A549 (cell line): ENCODE results near the gene AMY2B. TPM values are rescaled to one million over a fixed set of nuclear protein-coding genes. Genes with fewer than 3 reads are reported as not detected.

Experiments used
- ATAC-seq, 2 experiments: fragments of 200-7000 bp in 1 of 2; fragments of >200 bp in 1 of 2; cut with Nextera tagmentation in 1 of 2; cut with Tn5 transposase in 1 of 2; 3 replicates each; pipeline versions ENCODE4 v1.8.0 to v1.9.1; 2018 to 2020; ENCODE audit warnings: mild to moderate bottlenecking in 1 of 2, moderate library complexity in 1 of 2
- CTCF ChIA-PET: fragments of 300-600 bp; sonication (Branson Sonifier 250); formaldehyde crosslinking; extraction: SDS; loops from one replicate; lab custom pipeline; 2021; ENCODE audit warnings: antibody characterized with exemption, inconsistent platforms; lab: Yijun Ruan, JAX
- POLR2A ChIA-PET: fragments of 350-600 bp; formaldehyde crosslinking; extraction: SDS; loops from one replicate; lab custom pipeline; 2021; ENCODE audit warnings: antibody characterized with exemption, inconsistent platforms; lab: Yijun Ruan, JAX
- DNase-seq, 2 experiments: peaks; one replicate each; pipeline versions ENCODE4 v3.0.0 to v3.0.0-alpha.2; 2011 to 2016; ENCODE audit warnings: low read depth in 1 of 2, low spot score in 1 of 2
- FAIRE-seq: peaks from 2 replicates; lab custom pipeline; 2011; peaks lifted over from hg19 to GRCh38; lab: Jason Lieb, UNC
- H3K27ac ChIP-seq, 2 experiments: fragments of >200 bp; sonication (Bioruptor Twin); formaldehyde crosslinking; 3 replicates each; pipeline ENCODE4 v1.5.1; 2016 to 2017
- H3K4me1 ChIP-seq: fragments of >200 bp; sonication (Bioruptor Twin); formaldehyde crosslinking; 3 replicates; pipeline ENCODE4 v1.6.1; 2016
- H3K4me2 ChIP-seq: fragments of >200 bp; sonication (Bioruptor Twin); formaldehyde crosslinking; 3 replicates; pipeline ENCODE4 v1.6.1; 2016
- H3K4me3 ChIP-seq: fragments of >200 bp; sonication (Bioruptor Twin); formaldehyde crosslinking; 3 replicates; pipeline ENCODE4 v1.5.1; 2016
- H3K9me3 ChIP-seq: fragments of >200 bp; sonication (Bioruptor Twin); formaldehyde crosslinking; 3 replicates; pipeline ENCODE4 v1.6.1; 2016
- CEBPB ChIP-seq, 2 experiments: fragments of >200 bp in 1 of 2; sonication (Bioruptor Twin) in 1 of 2; formaldehyde crosslinking in 1 of 2; IDR thresholded peaks; 2 replicates each; pipeline ENCODE4 v1.6.1; 2012 to 2016
- CHD2 ChIP-seq: fragments of 150-350 bp; IDR thresholded peaks from 2 replicates; pipeline ENCODE4 v1.6.1; 2014; ENCODE audit warnings: low read length; ENCODE audit not compliant: partially characterized antibody
- ESRRA ChIP-seq: fragments of 150-350 bp; IDR thresholded peaks from 2 replicates; pipeline ENCODE4 v1.6.1; 2014; ENCODE audit warnings: mild to moderate bottlenecking, low read length, borderline replicate concordance
- GATA3 ChIP-seq: IDR thresholded peaks from 2 replicates; pipeline ENCODE4 v1.6.1; 2012; ENCODE audit warnings: borderline replicate concordance
- HOXB5 ChIP-seq: fragments of 250-450 bp; sonication (Bioruptor Pico); IDR thresholded peaks from 2 replicates; pipeline ENCODE4 v1.5.0; 2020; ENCODE audit warnings: mild to moderate bottlenecking, moderate library complexity
- JUNB ChIP-seq: fragments of >200 bp; sonication (Bioruptor Twin); formaldehyde crosslinking; IDR thresholded peaks from 2 replicates; pipeline ENCODE4 v1.6.1; 2016
- MAZ ChIP-seq: fragments of 150-350 bp; IDR thresholded peaks from 2 replicates; pipeline ENCODE4 v1.6.1; 2014; ENCODE audit warnings: antibody characterized with exemption, low read depth, low read length, borderline replicate concordance
- NFE2L2 ChIP-seq: fragments of 150-350 bp; conservative IDR thresholded peaks from 2 replicates; pipeline ENCODE4 v1.6.1; 2014; ENCODE audit warnings: low read length
- NPAS2 ChIP-seq: fragments of 250-450 bp; sonication (Bioruptor Pico); IDR thresholded peaks from 2 replicates; pipeline ENCODE4 v1.8.0; 2022; ENCODE audit warnings: mild to moderate bottlenecking, moderate library complexity, borderline replicate concordance
- PHF8 ChIP-seq: fragments of 200-600 bp; sonication (generic); IDR thresholded peaks from 2 replicates; pipeline ENCODE4 v1.6.1; 2016; ENCODE audit warnings: low read depth, mild to moderate bottlenecking, antibody characterized with exemption, moderate library complexity, borderline replicate concordance
- POLR2A ChIP-seq: IDR thresholded peaks from 2 replicates; pipeline ENCODE4 v1.6.1; 2012; ENCODE audit warnings: mild to moderate bottlenecking, low read length
- RNF2 ChIP-seq: fragments of 200-600 bp; sonication (generic); IDR thresholded peaks from 2 replicates; pipeline ENCODE4 v1.6.1; 2016; ENCODE audit warnings: low read depth, mild to moderate bottlenecking, antibody characterized with exemption, moderate library complexity, borderline replicate concordance
- TP53 ChIP-seq: fragments of 250-450 bp; sonication (Bioruptor Pico); IDR thresholded peaks from 2 replicates; pipeline ENCODE4 v1.5.0; 2021; ENCODE audit warnings: mild to moderate bottlenecking, moderate library complexity
- ZC3H11A ChIP-seq: fragments of 450-650 bp; IDR thresholded peaks from 2 replicates; pipeline ENCODE4 v1.6.1; 2014; ENCODE audit warnings: antibody characterized with exemption, mild to moderate bottlenecking
- ZSCAN20 ChIP-seq: fragments of 250-450 bp; sonication (Bioruptor Pico); IDR thresholded peaks from 2 replicates; pipeline ENCODE4 v1.8.0; 2022; ENCODE audit warnings: mild to moderate bottlenecking, moderate library complexity
- WGBS: methylation state at CpG from one replicate; pipeline ENCODE4 v1.1.6; 2017; ENCODE audit errors: missing lambda C conversion rate; 5-methylcytosine and 5-hydroxymethylcytosine counted together
- polyA plus RNA-seq, 4 experiments: library from polyadenylated mRNA; depleted of rRNA in 3 of 4; stranded (reverse); fragments of >200 nt; fragmentation: RNase III in 1 of 4; extraction: RNeasy Plus Mini Kit Qiagen cat#74134 plus additional on column Dnase treatment in 1 of 4; gene quantifications; 2 replicates in 3 of 4; 3 replicates in 1 of 4; pipeline ENCODE4 v1.2.3, GENCODE V29; 2011 to 2017
- TF ChIP-seq, protein P1 (sequence below): fragments of 450-650 bp; IDR thresholded peaks from 2 replicates; pipeline ENCODE4 v1.6.1; 2014; ENCODE audit warnings: antibody characterized with exemption
- TF ChIP-seq, protein P2 (sequence below): fragments of 250-450 bp; sonication (Bioruptor Pico); IDR thresholded peaks from 2 replicates; pipeline ENCODE4 v1.5.0; 2020; ENCODE audit warnings: low read depth, mild to moderate bottlenecking, moderate library complexity
- TF ChIP-seq, protein P3 (sequence below): fragments of 200-600 bp; sonication (generic); IDR thresholded peaks from 2 replicates; pipeline ENCODE4 v1.6.1; 2016; ENCODE audit warnings: antibody characterized with exemption, mild to moderate bottlenecking, moderate library complexity
- TF ChIP-seq, protein P4 (sequence below): IDR thresholded peaks from 2 replicates; pipeline ENCODE4 v1.6.1; 2012; ENCODE audit warnings: low read depth, borderline replicate concordance
- TF ChIP-seq, protein P5 (sequence below): fragments of 150-350 bp; IDR thresholded peaks from 2 replicates; pipeline ENCODE4 v1.6.1; 2014; ENCODE audit warnings: low read depth, mild to moderate bottlenecking, low read length
- TF ChIP-seq, protein P6 (sequence below): fragments of >200 bp; sonication (Bioruptor Twin); formaldehyde crosslinking; IDR thresholded peaks from 3 replicates; pipeline ENCODE4 v1.5.1; 2016

AMY2B gene
- polyA plus RNA-seq, 2 of the 4 experiments (the other 2 are of a cell fraction) = 1.7 to 3.0 TPM

DNA sequence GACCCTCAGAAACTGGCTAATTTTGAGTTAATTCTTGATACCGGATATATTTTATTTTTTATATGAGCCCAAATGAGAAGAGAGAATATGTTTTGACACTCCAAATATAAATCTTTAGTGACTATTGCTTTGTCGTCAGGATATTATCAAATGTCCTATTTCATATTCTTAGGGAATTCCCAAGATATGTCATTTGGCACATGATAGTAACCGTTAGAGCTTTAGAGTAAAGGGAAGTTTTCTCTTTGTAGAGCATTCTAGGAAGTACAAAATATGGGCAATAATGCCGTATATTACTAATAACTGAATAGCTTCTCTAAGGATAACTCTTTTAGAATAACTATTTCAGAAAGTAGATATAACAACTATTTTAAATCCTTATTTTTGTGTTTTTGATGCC is 8.3 kb upstream of the AMY2B start:
- 69% methylated on average over 4 of the region's 4 CpGs for WGBS
- FAIRE-seq = no peak
- no peak overlapping the region for H3K4me3 ChIP-seq

DNA sequence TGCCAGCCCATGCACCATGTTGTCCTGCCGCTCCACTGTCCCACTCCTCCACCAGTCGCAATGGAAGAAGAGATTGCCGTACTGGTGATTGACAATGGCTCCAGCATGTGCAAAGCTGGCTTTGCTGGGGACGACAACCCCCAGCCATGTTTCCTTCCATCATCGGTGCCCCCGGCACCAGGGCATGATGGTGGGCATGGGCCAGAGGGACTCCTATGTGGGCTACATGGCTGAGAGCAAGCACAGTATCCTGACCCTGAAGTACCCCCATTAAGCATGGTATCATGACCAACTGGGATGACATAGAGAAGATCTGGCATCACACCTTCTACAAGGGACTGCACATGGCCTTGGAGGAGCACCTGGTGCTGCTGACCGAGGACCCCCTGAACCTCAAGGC is 1.9 kb upstream of the AMY2B start:
- Histone ChIP-seq H3K4me3 (no peak overlapping the region), H3K27ac (no peak overlapping the region), H3K4me1 (no peaks in the 10 kb centered on the region), H3K4me2 (no peak overlapping the region), H3K9me3 (no peaks in the 10 kb centered on the region)
- POLR2A ChIA-PET = no interaction called here
- no peak for FAIRE-seq
- ATAC-seq = no peak
- DNase-seq = no peak
- 93% methylated on average over 2 of the region's 7 CpGs for WGBS
- TF ChIP-seq PHF8 = no peak
- TF ChIP-seq POLR2A = no peak
- TF ChIP-seq GATA3 = no peak
- TF ChIP-seq HOXB5 (CRISPR knock-in tag) = no peak
- CTCF ChIA-PET = no interaction called here

More for the DNA sequence above, 8.3 kb upstream of the AMY2B start:
- TF ChIP-seq GATA3 = no peak
- TF ChIP-seq, protein P1, sequence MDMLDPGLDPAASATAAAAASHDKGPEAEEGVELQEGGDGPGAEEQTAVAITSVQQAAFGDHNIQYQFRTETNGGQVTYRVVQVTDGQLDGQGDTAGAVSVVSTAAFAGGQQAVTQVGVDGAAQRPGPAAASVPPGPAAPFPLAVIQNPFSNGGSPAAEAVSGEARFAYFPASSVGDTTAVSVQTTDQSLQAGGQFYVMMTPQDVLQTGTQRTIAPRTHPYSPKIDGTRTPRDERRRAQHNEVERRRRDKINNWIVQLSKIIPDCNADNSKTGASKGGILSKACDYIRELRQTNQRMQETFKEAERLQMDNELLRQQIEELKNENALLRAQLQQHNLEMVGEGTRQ = no peak
- TF ChIP-seq JUNB = no peak
- TF ChIP-seq NFE2L2 = no peak
- TF ChIP-seq, protein P2, sequence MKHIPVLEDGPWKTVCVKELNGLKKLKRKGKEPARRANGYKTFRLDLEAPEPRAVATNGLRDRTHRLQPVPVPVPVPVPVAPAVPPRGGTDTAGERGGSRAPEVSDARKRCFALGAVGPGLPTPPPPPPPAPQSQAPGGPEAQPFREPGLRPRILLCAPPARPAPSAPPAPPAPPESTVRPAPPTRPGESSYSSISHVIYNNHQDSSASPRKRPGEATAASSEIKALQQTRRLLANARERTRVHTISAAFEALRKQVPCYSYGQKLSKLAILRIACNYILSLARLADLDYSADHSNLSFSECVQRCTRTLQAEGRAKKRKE (CRISPR knock-in tag) = no peak
- no peak for TF ChIP-seq ZSCAN20
- no peak for TF ChIP-seq CEBPB (IDR thresholded peaks at IDR 0.05)
- no peak for TF ChIP-seq CHD2
- no peak for TF ChIP-seq MAZ
- no peak for TF ChIP-seq ESRRA
- TF ChIP-seq, protein P3, sequence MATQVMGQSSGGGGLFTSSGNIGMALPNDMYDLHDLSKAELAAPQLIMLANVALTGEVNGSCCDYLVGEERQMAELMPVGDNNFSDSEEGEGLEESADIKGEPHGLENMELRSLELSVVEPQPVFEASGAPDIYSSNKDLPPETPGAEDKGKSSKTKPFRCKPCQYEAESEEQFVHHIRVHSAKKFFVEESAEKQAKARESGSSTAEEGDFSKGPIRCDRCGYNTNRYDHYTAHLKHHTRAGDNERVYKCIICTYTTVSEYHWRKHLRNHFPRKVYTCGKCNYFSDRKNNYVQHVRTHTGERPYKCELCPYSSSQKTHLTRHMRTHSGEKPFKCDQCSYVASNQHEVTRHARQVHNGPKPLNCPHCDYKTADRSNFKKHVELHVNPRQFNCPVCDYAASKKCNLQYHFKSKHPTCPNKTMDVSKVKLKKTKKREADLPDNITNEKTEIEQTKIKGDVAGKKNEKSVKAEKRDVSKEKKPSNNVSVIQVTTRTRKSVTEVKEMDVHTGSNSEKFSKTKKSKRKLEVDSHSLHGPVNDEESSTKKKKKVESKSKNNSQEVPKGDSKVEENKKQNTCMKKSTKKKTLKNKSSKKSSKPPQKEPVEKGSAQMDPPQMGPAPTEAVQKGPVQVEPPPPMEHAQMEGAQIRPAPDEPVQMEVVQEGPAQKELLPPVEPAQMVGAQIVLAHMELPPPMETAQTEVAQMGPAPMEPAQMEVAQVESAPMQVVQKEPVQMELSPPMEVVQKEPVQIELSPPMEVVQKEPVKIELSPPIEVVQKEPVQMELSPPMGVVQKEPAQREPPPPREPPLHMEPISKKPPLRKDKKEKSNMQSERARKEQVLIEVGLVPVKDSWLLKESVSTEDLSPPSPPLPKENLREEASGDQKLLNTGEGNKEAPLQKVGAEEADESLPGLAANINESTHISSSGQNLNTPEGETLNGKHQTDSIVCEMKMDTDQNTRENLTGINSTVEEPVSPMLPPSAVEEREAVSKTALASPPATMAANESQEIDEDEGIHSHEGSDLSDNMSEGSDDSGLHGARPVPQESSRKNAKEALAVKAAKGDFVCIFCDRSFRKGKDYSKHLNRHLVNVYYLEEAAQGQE = no peak
- TF ChIP-seq, all 56 proteins: peak for 0
- H3K4me1 ChIP-seq = no peaks in the 10 kb centered on the region
- ChIA-PET POLR2A (no interaction called here), CTCF (no interaction called here)
- no peak overlapping the region for H3K4me2 ChIP-seq
- ATAC-seq (no peak), DNase-seq (no peak)
- no peaks in the 10 kb centered on the region for H3K9me3 ChIP-seq
- H3K27ac ChIP-seq = no peak overlapping the region

DNA sequence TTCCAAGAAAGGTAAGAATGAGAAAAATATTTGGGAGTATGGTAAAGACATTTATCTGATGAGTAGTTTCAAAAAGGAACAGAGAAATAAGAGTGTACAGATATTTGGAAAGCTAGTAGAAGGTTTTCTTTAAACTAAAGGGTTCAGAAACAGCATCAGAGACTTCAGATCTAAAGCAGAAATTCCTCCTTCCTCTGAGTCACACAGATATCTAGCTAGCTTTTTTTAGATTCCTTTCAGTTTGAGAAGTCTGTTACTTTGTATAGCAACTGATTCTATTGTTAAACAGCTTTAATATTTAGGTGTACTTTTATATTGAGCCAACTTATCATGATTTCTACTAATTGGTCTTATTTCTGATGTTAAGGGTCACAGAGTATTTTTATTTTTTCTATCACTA is 4.7 kb downstream of the AMY2B start:
- CTCF ChIA-PET = no interaction called here
- no peak for ATAC-seq
- FAIRE-seq = no peak
- DNase-seq = no peak
- Histone ChIP-seq H3K4me1 (no peaks in the 10 kb centered on the region), H3K4me3 (no peak overlapping the region), H3K27ac (no peak overlapping the region), H3K4me2 (no peak overlapping the region), H3K9me3 (no peaks in the 10 kb centered on the region)
- POLR2A ChIA-PET = interaction anchor here (0.7 kb wide), 1 partner anchor 507 kb away, joined by 3 read pairs; no protein-coding TSS in a partner anchor
- TF ChIP-seq, protein P4, sequence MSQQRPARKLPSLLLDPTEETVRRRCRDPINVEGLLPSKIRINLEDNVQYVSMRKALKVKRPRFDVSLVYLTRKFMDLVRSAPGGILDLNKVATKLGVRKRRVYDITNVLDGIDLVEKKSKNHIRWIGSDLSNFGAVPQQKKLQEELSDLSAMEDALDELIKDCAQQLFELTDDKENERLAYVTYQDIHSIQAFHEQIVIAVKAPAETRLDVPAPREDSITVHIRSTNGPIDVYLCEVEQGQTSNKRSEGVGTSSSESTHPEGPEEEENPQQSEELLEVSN = no peak
- TF ChIP-seq TP53 (no peak), RNF2 (no peak), POLR2A (no peak), ZC3H11A (no peak), NPAS2 (no peak)
- TF ChIP-seq, protein P3 = no peak
- TF ChIP-seq, protein P5, sequence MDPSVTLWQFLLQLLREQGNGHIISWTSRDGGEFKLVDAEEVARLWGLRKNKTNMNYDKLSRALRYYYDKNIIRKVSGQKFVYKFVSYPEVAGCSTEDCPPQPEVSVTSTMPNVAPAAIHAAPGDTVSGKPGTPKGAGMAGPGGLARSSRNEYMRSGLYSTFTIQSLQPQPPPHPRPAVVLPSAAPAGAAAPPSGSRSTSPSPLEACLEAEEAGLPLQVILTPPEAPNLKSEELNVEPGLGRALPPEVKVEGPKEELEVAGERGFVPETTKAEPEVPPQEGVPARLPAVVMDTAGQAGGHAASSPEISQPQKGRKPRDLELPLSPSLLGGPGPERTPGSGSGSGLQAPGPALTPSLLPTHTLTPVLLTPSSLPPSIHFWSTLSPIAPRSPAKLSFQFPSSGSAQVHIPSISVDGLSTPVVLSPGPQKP = no peak
- TF ChIP-seq, protein P6, sequence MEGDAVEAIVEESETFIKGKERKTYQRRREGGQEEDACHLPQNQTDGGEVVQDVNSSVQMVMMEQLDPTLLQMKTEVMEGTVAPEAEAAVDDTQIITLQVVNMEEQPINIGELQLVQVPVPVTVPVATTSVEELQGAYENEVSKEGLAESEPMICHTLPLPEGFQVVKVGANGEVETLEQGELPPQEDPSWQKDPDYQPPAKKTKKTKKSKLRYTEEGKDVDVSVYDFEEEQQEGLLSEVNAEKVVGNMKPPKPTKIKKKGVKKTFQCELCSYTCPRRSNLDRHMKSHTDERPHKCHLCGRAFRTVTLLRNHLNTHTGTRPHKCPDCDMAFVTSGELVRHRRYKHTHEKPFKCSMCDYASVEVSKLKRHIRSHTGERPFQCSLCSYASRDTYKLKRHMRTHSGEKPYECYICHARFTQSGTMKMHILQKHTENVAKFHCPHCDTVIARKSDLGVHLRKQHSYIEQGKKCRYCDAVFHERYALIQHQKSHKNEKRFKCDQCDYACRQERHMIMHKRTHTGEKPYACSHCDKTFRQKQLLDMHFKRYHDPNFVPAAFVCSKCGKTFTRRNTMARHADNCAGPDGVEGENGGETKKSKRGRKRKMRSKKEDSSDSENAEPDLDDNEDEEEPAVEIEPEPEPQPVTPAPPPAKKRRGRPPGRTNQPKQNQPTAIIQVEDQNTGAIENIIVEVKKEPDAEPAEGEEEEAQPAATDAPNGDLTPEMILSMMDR = no peak
